PC-3 (cell line): ENCODE results near the gene PTGIR. TPM values are rescaled to one million over a fixed set of nuclear protein-coding genes. Genes with fewer than 3 reads are reported as not detected.
A peak's percentile ranks its signal among the peaks of the same experiment; 100 is the strongest.

Experiments
- ATAC-seq: fragments of 200-7000 bp; cut with Tn5 transposase; 2 replicates; pipeline ENCODE4 v1.9.1; 2020; ENCODE audit warnings: mild to moderate bottlenecking, moderate library complexity
- BruUV-seq: library from RNA; stranded (reverse); fragments of 400-500 nt; replicated peaks from 2 replicates; lab custom pipeline; 2021; lab: Mats Ljungman, UMichigan
- CTCF ChIA-PET: fragments of 300-600 bp; sonication (Branson Sonifier 250); formaldehyde crosslinking; loops from one replicate; lab custom pipeline; 2022; ENCODE audit warnings: antibody characterized with exemption; lab: Charles Lee
- POLR2A ChIA-PET: fragments of 300-600 bp; sonication (Branson Sonifier 250); formaldehyde crosslinking; loops from one replicate; lab custom pipeline; 2022; ENCODE audit warnings: antibody characterized with exemption; ENCODE audit not compliant: unreplicated experiment; lab: Charles Lee
- DNase-seq: peaks from one replicate; pipeline ENCODE4 v3.0.0-alpha.2; 2015
- H2AFZ ChIP-seq: fragments of 300-600 bp; sonication (generic); 2 replicates; pipeline ENCODE4 v1.6.0; 2016; ENCODE audit warnings: antibody characterized with exemption, low read length
- H3F3A ChIP-seq: fragments of 300-600 bp; sonication (generic); one replicate; pipeline ENCODE4 v1.6.0; 2017; ENCODE audit warnings: antibody characterized with exemption, low read length, control low read depth, mild to moderate bottlenecking; ENCODE audit not compliant: unreplicated experiment
- H3K27ac ChIP-seq: fragments of 300-600 bp; sonication (generic); 2 replicates; pipeline ENCODE4 v1.5.1; 2016; ENCODE audit warnings: mild to moderate bottlenecking, low read length
- H3K27me3 ChIP-seq: fragments of 300-600 bp; sonication (generic); 2 replicates; pipeline ENCODE4 v1.6.1; 2016; ENCODE audit warnings: low read length, mixed read lengths
- H3K36me3 ChIP-seq: fragments of 300-600 bp; sonication (generic); 2 replicates; pipeline ENCODE4 v1.6.1; 2016; ENCODE audit warnings: low read depth, mixed run types, low read length, mixed read lengths
- H3K4me1 ChIP-seq: fragments of 300-600 bp; sonication (generic); 2 replicates; pipeline ENCODE4 v1.5.1; 2016; ENCODE audit warnings: low read length; ENCODE audit not compliant: insufficient read depth
- H3K4me2 ChIP-seq: fragments of 300-600 bp; sonication (generic); 2 replicates; pipeline ENCODE4 v1.6.0; 2016; ENCODE audit warnings: low read length
- H3K4me3 ChIP-seq: fragments of 300-600 bp; sonication (generic); 2 replicates; pipeline ENCODE4 v1.5.1; 2016; ENCODE audit warnings: mild to moderate bottlenecking, low read length, mixed read lengths
- H3K79me2 ChIP-seq: fragments of 300-600 bp; sonication (generic); 2 replicates; pipeline ENCODE4 v1.6.1; 2017; ENCODE audit warnings: low read length, mixed read lengths
- H3K9ac ChIP-seq: fragments of 300-600 bp; sonication (generic); 2 replicates; pipeline ENCODE4 v1.6.0; 2016; ENCODE audit warnings: mild to moderate bottlenecking, low read length
- H3K9me2 ChIP-seq: fragments of 300-600 bp; sonication (generic); replicated peaks from 2 replicates; pipeline ENCODE4 v1.6.1; 2016; ENCODE audit warnings: mixed run types, low read length, mixed read lengths
- H3K9me3 ChIP-seq: fragments of 300-600 bp; sonication (generic); 2 replicates; pipeline ENCODE4 v1.6.1; 2016; ENCODE audit warnings: low read length, mixed read lengths
- H4K20me1 ChIP-seq: fragments of 300-600 bp; sonication (generic); 2 replicates; pipeline ENCODE4 v1.6.1; 2016; ENCODE audit warnings: low read length, mixed read lengths
- EZH2 ChIP-seq: fragments of 300-600 bp; sonication (generic); IDR thresholded peaks from one replicate; pipeline ENCODE4 v1.6.1; 2017; ENCODE audit warnings: antibody characterized with exemption, mild to moderate bottlenecking, low read length; ENCODE audit not compliant: unreplicated experiment
- EZH2phosphoT487 ChIP-seq: fragments of 300-600 bp; sonication (generic); IDR thresholded peaks from 2 replicates; pipeline ENCODE4 v1.6.1; 2018; ENCODE audit warnings: mild to moderate bottlenecking, antibody characterized with exemption, low read length, borderline replicate concordance
- intact Hi-C: fragments of 100-400 bp; cut with micrococcal nuclease; formaldehyde crosslinking; loops from 2 replicates; pipeline ENCODE4 v1.9.0; 2023
- total RNA-seq: library from RNA; depleted of rRNA; stranded (reverse); fragments of >200 nt; gene quantifications from 2 replicates; pipeline ENCODE4 v1.2.3, GENCODE V29; 2014
- TF ChIP-seq, protein P1 (sequence below): fragments of 300-600 bp; sonication (generic); conservative IDR thresholded peaks from 2 replicates; pipeline ENCODE4 v1.5.1; 2017; ENCODE audit warnings: antibody characterized with exemption, low read depth, mild to moderate bottlenecking, low read length

The PTGIR gene
- total RNA-seq, 1 experiment from 2014 or later = not detected

DNA sequence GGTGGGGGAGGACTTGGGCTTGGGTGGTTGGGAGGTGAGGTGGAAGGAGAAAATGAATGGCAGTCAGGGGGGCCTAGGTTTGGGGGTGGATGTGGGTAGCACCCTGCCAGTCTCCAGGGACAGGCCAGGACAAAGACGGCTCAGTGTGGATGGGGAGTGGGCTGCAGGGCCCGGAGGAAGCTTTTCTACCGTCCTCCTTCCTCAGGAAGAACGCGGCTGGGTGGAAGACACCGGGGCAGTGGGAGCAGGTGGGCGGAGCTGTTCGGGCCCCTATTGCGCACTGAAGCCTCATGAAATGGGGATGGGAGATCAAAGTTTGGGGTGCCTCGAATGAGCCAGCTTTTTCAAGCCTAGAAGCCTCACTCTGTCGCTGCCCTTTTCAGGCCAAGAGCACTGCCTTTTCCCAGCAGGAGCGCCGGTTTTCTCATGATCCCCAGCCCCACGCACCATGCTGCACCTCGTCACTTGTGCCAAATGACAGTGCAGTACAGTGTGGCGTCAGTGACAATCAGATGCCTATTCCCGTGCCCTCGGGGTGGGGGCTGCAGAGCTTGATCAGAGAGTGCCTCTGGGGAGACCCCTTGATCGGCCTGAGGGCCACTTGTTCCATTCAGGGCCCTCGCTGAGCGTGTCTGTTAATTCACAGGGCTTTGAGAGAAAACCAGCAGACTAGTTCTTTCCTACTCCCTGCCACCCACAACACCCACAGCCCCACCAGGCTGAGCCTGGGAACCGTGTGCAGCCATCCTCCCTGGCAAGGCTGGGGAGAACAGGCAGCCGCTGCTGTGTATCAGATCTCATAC lies 22.3 kb downstream of the PTGIR start:
- H3K4me2 ChIP-seq = peak overlapping the region; percentile 98
- DNase-seq = no peak
- no peak overlapping the region for H2AFZ ChIP-seq
- CTCF ChIA-PET = no interaction called here
- H3K9ac ChIP-seq = peak overlapping the region; percentile 99
- no peaks in the 10 kb centered on the region for H3F3A ChIP-seq
- peaks cover 13% of the 10 kb centered on the region for H3K4me1 ChIP-seq
- H3K79me2 ChIP-seq = peaks cover 44% of the 10 kb centered on the region
- POLR2A ChIA-PET = no interaction called here
- H3K9me2 ChIP-seq = no peaks in the 10 kb centered on the region
- intact Hi-C loops = no loop called here
- no peak overlapping the region for H3K27ac ChIP-seq
- ATAC-seq = no peak
- BruUV-seq = no TSS peak
- peaks cover 13% of the 10 kb centered on the region; the same call in 1 of the 2 replicates for H3K36me3 ChIP-seq
- H3K27me3 ChIP-seq = no peaks in the 10 kb centered on the region
- H3K4me3 ChIP-seq = peak overlapping the region; percentile 100
- no peaks in the 10 kb centered on the region for H3K9me3 ChIP-seq
- no peak for TF ChIP-seq EZH2
- TF ChIP-seq, protein P1, sequence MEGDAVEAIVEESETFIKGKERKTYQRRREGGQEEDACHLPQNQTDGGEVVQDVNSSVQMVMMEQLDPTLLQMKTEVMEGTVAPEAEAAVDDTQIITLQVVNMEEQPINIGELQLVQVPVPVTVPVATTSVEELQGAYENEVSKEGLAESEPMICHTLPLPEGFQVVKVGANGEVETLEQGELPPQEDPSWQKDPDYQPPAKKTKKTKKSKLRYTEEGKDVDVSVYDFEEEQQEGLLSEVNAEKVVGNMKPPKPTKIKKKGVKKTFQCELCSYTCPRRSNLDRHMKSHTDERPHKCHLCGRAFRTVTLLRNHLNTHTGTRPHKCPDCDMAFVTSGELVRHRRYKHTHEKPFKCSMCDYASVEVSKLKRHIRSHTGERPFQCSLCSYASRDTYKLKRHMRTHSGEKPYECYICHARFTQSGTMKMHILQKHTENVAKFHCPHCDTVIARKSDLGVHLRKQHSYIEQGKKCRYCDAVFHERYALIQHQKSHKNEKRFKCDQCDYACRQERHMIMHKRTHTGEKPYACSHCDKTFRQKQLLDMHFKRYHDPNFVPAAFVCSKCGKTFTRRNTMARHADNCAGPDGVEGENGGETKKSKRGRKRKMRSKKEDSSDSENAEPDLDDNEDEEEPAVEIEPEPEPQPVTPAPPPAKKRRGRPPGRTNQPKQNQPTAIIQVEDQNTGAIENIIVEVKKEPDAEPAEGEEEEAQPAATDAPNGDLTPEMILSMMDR = no peak
- TF ChIP-seq EZH2phosphoT487 = no peak
- H4K20me1 ChIP-seq = peaks cover 25% of the 10 kb centered on the region

DNA sequence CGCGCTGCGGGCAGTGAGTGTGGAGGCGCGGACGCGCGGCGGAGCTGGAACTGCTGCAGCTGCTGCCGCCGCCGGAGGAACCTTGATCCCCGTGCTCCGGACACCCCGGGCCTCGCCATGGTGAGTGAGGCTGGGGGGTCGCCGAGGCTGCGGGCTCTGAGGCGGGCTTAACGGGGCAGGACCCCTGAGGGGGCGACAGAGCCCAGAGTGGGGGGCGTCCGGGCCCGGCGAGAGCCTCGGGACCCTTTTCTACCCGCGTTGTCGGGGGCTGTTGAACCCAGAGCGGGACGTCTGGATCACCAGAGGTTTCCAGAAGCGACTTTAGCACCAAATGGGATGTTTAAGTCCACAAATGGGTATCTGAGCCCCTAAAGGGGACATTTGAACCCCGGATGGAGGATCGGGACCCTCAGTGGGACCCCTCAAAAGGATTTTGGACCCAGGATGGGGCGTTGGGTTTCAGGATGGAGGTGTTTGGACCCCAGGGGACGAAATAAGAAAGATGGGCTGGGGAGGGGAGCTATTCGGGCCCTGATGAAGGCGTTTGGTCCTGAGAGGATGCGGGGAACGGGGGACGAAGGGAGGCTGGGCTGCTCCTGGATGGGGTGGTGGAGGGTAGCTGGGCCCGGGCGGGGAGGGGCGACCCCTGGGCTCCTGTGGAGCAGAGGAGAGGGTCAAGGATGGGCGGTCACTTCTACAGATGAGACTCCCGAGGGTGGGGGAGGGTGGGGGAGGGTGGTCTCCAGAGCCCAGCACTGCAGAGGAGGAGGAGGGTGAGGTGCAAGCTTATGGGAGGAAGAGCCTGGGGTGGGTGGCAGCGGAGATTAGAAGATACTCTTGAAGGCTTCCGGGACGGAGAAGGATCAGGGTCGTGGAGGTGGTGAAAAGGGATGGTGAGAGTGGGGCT lies 23.3 kb downstream of the PTGIR start, which contains the start of gene CALM3:
Gene CALM3 (plus strand): TSS at position 13 of the 907 bp plus-strand sequence. CDS start 105 bp downstream, at position 118.
- CTCF ChIA-PET = interaction anchor here (1.5 kb wide), 1 partner anchor 13 kb away, joined by 3 read pairs; no protein-coding TSS in a partner anchor
- H3K9ac ChIP-seq = peak within 1 kb of the TSS; percentile 99
- peak within 1 kb of the TSS; percentile 94 for H3K27ac ChIP-seq
- H3K9me2 ChIP-seq = no peaks in the 10 kb centered on the region
- H4K20me1 ChIP-seq = peaks cover 25% of the 10 kb centered on the region
- DNase-seq = no peak
- intact Hi-C loops = no loop called here
- POLR2A ChIA-PET = no interaction called here
- BruUV-seq = TSS peak; percentile 82
- no peaks in the 10 kb centered on the region for H3K27me3 ChIP-seq
- TF ChIP-seq EZH2phosphoT487 = no peak
- no peaks in the 10 kb centered on the region for H3K9me3 ChIP-seq
- peak within 1 kb of the TSS; percentile 98 for H3K4me2 ChIP-seq
- peak within 1 kb of the TSS; percentile 100 for H3K4me3 ChIP-seq
- no peak; the same call in 1 of the 2 replicates for ATAC-seq
- H3K36me3 ChIP-seq = 0 out of 2 replicates have a peak, but pooled peaks cover 13% of the 10 kb centered on the region
- H3F3A ChIP-seq = no peaks in the 10 kb centered on the region
- peak within 1 kb of the TSS; percentile 90 for H2AFZ ChIP-seq
- peaks cover 44% of the 10 kb centered on the region for H3K79me2 ChIP-seq
- peaks cover 13% of the 10 kb centered on the region for H3K4me1 ChIP-seq
